Astrocyte of the spinal cord (primary cell): ENCODE results near the gene SBF1.

Experiments used
- DNase-seq: peaks from one replicate; pipeline ENCODE4 v3.0.0; 2011; ENCODE audit warnings: low read depth, low spot score
- H3K4me3 ChIP-seq: 2 replicates; pipeline ENCODE4 v1.5.1; 2011; ENCODE audit warnings: low read depth, mild to moderate bottlenecking, low read length, moderate library complexity
- CTCF ChIP-seq: IDR thresholded peaks from 2 replicates; pipeline ENCODE4 v1.5.1; 2012; ENCODE audit warnings: low read depth, mild to moderate bottlenecking, low read length, inconsistent platforms
- in situ Hi-C: cut with HindIII; loops from 2 replicates; pipeline ENCODE4 v1.10.0; 2017; ENCODE audit warnings: low sequenced_read_pairs

SBF1 gene

DNA sequence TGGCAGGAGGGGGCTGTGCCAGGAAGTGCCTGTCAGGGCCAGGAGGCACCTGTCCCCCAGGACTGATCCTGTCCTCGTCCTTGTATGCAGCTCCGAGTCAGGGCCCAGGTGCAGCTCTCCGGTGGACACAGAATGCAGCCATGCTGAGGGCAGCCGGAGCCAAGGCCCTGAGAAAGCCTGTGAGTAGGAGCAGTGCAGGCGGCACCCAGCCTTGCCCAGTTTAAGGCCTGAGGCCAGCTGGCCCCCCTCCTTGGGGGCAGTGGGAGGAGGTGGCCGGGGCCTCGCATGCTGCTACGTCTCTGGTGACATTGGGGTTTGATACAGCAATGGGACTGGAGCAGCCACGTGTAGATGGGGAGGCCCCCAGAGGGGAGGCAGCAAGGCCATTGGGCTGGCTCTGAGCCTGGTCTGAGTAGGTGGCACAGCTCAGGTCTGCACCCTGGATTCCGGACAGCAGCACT is 34.9 kb downstream of the SBF1 start:
- no peak for TF ChIP-seq CTCF
- no peak for DNase-seq
- in situ Hi-C loops, result no loop called here
- no peak overlapping the region for H3K4me3 ChIP-seq

- H3K4me3 ChIP-seq, result no peak overlapping the region
- TF ChIP-seq CTCF, result no peak
- in situ Hi-C loops, result no loop called here
- DNase-seq, result no peak
Measured at GRCh38 chr22:50439314-50439870, 35.4 kb downstream of the SBF1 start.

GRCh38 chr22:50438305-50439275 is 36.2 kb downstream of the SBF1 start:
- DNase-seq, result no peak
- no peak for TF ChIP-seq CTCF
- H3K4me3 ChIP-seq, result no peak overlapping the region
- in situ Hi-C loops, result no loop called here

GRCh38 chr22:50437511-50438304 is 37.1 kb downstream of the SBF1 start:
- in situ Hi-C loops, result no loop called here
- H3K4me3 ChIP-seq, result no peak overlapping the region
- no peak for TF ChIP-seq CTCF
- no peak for DNase-seq

- in situ Hi-C loops, result no loop called here
- H3K4me3 ChIP-seq, result no peak overlapping the region
- TF ChIP-seq CTCF, result no peak
- DNase-seq, result no peak
Measured at GRCh38 chr22:50436841-50437341, 37.9 kb downstream of the SBF1 start.

DNA sequence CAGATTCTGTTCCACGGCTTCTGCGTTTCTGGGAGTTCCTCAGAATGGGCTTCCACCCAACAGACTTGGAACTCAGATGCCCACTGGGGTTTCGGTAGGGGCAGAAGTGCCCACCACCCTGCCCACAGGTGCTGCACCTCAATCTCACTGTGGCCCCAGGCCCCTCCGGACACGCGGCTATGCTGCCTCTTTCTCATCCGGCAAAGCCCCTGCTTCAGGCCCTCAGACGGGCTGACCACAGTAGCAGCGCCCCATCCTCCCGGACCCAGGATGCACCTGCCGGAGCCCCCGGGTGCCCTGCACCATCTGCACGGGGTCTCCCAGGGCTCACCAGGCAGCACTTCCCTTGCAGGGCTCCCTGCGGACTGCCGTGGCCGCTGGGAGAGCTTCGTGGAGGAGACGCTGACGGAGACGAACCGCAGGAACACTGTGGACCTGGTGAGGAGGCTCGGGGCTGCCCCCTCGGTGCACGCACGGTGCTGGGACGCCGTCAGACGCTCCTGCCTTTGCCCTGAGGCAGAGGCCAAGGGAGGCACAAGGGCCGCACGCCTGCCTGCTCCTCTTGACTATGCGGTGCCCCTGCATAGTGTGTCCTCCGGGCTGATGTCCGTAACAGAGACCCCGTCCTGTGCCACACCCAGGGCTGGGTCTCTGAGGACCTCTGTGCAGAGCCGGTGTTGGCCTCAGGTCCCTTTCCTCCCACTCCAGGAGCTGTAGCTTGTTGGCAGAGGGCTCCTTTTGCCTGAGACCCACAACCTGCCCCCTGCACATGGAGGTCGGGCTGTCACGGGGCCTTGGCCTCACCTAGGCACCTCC is 38.6 kb downstream of the SBF1 start:
- no peak overlapping the region for H3K4me3 ChIP-seq
- in situ Hi-C loops, result no loop called here
- no peak for TF ChIP-seq CTCF
- no peak for DNase-seq
